WTC11 (cell line): ENCODE data around the gene BACE2. TPM values are rescaled to one million over a fixed set of nuclear protein-coding genes. Genes with fewer than 3 reads are reported as not detected.
"Not testable (repeated sequence)": the region's sequence is repeated elsewhere in the genome, so short reads cannot be mapped to it uniquely, and the experiment has no call there.

Source experiments
- ATAC-seq: fragments of 200-7000 bp; cut with Tn5 transposase; 2 replicates; pipeline ENCODE4 v1.10.0; 2021; ENCODE audit warnings: mild to moderate bottlenecking, moderate library complexity
- CTCF ChIA-PET: fragments of 300-600 bp; sonication (Branson Sonifier 250); formaldehyde crosslinking; loops from one replicate; lab custom pipeline; 2021; ENCODE audit warnings: antibody characterized with exemption; lab: Charles Lee
- POLR2A ChIA-PET: fragments of 350-600 bp; sonication (Branson Sonifier 250); formaldehyde crosslinking; loops from one replicate; lab custom pipeline; 2021; ENCODE audit warnings: antibody characterized with exemption; lab: Charles Lee
- DNase-seq: peaks from one replicate; pipeline ENCODE4 v3.0.0; 2021; ENCODE audit warnings: low spot score
- H3K27ac Mint-ChIP-seq: 2 replicates; pipeline ENCODE4 v1.8.0; 2021; ENCODE audit warnings: mixed read lengths
- H3K27me3 Mint-ChIP-seq: 2 replicates; pipeline ENCODE4 v1.8.0; 2021; ENCODE audit warnings: low read depth, mild to moderate bottlenecking, moderate library complexity, mixed read lengths
- H3K36me3 Mint-ChIP-seq: 2 replicates; pipeline ENCODE4 v1.8.0; 2021; ENCODE audit warnings: mixed read lengths
- H3K4me1 Mint-ChIP-seq: 2 replicates; pipeline ENCODE4 v1.8.0; 2022; ENCODE audit warnings: mixed read lengths
- H3K4me3 Mint-ChIP-seq: 2 replicates; pipeline ENCODE4 v1.8.0; 2021; ENCODE audit warnings: mild to moderate bottlenecking, moderate library complexity, mixed read lengths
- H3K9me3 Mint-ChIP-seq: 2 replicates; pipeline ENCODE4 v1.8.0; 2021; ENCODE audit warnings: mixed read lengths
- ARID4B ChIP-seq: sonication (generic); formaldehyde crosslinking; IDR thresholded peaks from 2 replicates; pipeline ENCODE4 v1.8.0; 2023; ENCODE audit warnings: missing genetic modification reagents, mild to moderate bottlenecking, borderline replicate concordance
- ELF4 ChIP-seq: sonication (generic); formaldehyde crosslinking; IDR thresholded peaks from 2 replicates; pipeline ENCODE4 v1.8.1; 2022; ENCODE audit warnings: low read depth, mild to moderate bottlenecking, moderate library complexity, missing genetic modification reagents
- FOXP1 ChIP-seq: sonication (generic); formaldehyde crosslinking; IDR thresholded peaks from 2 replicates; pipeline ENCODE4 v1.8.0; 2022; ENCODE audit warnings: missing genetic modification reagents, mild to moderate bottlenecking, moderate library complexity, borderline replicate concordance
- GTF2I ChIP-seq: fragments of 250-450 bp; sonication (Bioruptor Pico); conservative IDR thresholded peaks from 2 replicates; pipeline ENCODE4 v1.4.0; 2021; ENCODE audit warnings: mild to moderate bottlenecking
- JUN ChIP-seq: sonication (generic); formaldehyde crosslinking; IDR thresholded peaks from 2 replicates; pipeline ENCODE4 v1.8.0; 2023; ENCODE audit warnings: mild to moderate bottlenecking, missing genetic modification reagents
- TEAD4 ChIP-seq: sonication (generic); formaldehyde crosslinking; IDR thresholded peaks from 2 replicates; pipeline ENCODE4 v1.8.0; 2022; ENCODE audit warnings: mild to moderate bottlenecking, missing genetic modification reagents
- USF2 ChIP-seq: sonication (generic); formaldehyde crosslinking; IDR thresholded peaks from 2 replicates; pipeline ENCODE4 v1.8.1; 2023; ENCODE audit warnings: mild to moderate bottlenecking, missing genetic modification reagents, moderate library complexity
- ZBTB21 ChIP-seq: sonication (generic); formaldehyde crosslinking; IDR thresholded peaks from 2 replicates; pipeline ENCODE4 v1.8.1; 2023; ENCODE audit warnings: mild to moderate bottlenecking, missing genetic modification reagents, borderline replicate concordance
- ZNF219 ChIP-seq: sonication (generic); formaldehyde crosslinking; IDR thresholded peaks from 2 replicates; pipeline ENCODE4 v1.8.0; 2023; ENCODE audit warnings: missing genetic modification reagents, mild to moderate bottlenecking, borderline replicate concordance
- ZNF512 ChIP-seq: sonication (generic); formaldehyde crosslinking; IDR thresholded peaks from 2 replicates; pipeline ENCODE4 v1.8.1; 2022; ENCODE audit warnings: missing genetic modification reagents, borderline replicate concordance
- total RNA-seq: library from RNA; stranded (reverse); gene quantifications from 3 replicates; pipeline ENCODE4 v1.2.3, GENCODE V29; 2021
- TF ChIP-seq, protein P1 (sequence below): fragments of 250-450 bp; sonication (Bioruptor Pico); IDR thresholded peaks from 2 replicates; pipeline ENCODE4 v1.9.0; 2021; ENCODE audit warnings: mild to moderate bottlenecking, borderline replicate concordance
- TF ChIP-seq, protein P2 (sequence below): sonication (generic); formaldehyde crosslinking; IDR thresholded peaks from 2 replicates; pipeline ENCODE4 v1.8.1; 2023; ENCODE audit warnings: mild to moderate bottlenecking, missing genetic modification reagents, moderate library complexity
- TF ChIP-seq, protein P3 (sequence below): sonication (generic); formaldehyde crosslinking; IDR thresholded peaks from 2 replicates; pipeline ENCODE4 v1.8.1; 2022; ENCODE audit warnings: mild to moderate bottlenecking, missing genetic modification reagents, moderate library complexity, borderline replicate concordance

Gene BACE2
- total RNA-seq, 1 experiment from 2014 or later = 9.8 TPM

DNA sequence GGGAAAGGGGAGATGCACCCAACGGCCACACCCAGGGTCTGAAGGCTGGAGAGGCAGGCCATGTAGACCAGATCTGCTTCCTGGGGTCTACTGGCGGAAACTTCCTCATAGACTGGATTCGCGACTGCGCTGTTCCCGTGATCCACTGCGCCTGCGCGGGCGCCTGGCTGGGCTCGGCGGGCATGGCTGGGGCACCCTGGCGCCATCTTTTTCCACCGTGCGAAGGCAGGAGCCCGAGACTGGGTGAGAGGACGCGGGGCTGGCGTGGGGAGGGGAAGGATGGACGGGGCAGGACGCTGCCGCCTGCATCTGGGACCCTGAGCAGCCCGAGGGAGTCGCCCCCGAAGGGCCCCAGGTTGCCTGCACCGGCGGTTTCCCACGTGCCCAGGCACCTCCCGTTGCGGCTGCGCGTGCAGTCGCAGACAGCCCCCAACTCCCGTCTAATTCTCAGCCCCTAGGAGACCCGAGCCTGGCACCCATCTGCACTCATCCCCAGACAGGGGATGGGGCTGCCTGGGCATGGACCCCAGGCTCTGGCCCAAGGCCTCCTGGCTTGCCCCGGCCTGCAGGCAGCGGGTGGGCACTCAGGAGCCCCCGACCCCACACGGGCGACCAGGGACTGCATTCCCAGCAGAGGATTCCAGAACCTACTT is 136.2 kb downstream of the BACE2 start (continued):
- TF ChIP-seq, protein P1, sequence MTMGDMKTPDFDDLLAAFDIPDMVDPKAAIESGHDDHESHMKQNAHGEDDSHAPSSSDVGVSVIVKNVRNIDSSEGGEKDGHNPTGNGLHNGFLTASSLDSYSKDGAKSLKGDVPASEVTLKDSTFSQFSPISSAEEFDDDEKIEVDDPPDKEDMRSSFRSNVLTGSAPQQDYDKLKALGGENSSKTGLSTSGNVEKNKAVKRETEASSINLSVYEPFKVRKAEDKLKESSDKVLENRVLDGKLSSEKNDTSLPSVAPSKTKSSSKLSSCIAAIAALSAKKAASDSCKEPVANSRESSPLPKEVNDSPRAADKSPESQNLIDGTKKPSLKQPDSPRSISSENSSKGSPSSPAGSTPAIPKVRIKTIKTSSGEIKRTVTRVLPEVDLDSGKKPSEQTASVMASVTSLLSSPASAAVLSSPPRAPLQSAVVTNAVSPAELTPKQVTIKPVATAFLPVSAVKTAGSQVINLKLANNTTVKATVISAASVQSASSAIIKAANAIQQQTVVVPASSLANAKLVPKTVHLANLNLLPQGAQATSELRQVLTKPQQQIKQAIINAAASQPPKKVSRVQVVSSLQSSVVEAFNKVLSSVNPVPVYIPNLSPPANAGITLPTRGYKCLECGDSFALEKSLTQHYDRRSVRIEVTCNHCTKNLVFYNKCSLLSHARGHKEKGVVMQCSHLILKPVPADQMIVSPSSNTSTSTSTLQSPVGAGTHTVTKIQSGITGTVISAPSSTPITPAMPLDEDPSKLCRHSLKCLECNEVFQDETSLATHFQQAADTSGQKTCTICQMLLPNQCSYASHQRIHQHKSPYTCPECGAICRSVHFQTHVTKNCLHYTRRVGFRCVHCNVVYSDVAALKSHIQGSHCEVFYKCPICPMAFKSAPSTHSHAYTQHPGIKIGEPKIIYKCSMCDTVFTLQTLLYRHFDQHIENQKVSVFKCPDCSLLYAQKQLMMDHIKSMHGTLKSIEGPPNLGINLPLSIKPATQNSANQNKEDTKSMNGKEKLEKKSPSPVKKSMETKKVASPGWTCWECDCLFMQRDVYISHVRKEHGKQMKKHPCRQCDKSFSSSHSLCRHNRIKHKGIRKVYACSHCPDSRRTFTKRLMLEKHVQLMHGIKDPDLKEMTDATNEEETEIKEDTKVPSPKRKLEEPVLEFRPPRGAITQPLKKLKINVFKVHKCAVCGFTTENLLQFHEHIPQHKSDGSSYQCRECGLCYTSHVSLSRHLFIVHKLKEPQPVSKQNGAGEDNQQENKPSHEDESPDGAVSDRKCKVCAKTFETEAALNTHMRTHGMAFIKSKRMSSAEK (CRISPR knock-in tag) = no peak
- TF ChIP-seq USF2 (CRISPR knock-in tag) = no peak

GRCh38 chr21:41307219-41307618 is 139.3 kb downstream of the BACE2 start:
- TF ChIP-seq, protein P2, sequence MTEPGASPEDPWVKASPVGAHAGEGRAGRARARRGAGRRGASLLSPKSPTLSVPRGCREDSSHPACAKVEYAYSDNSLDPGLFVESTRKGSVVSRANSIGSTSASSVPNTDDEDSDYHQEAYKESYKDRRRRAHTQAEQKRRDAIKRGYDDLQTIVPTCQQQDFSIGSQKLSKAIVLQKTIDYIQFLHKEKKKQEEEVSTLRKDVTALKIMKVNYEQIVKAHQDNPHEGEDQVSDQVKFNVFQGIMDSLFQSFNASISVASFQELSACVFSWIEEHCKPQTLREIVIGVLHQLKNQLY = no peak
- TF ChIP-seq FOXP1 (CRISPR knock-in tag) (no peak), ARID4B (no peak), GTF2I (CRISPR knock-in tag) (no peak), ELF4 (no peak), ZNF219 (CRISPR knock-in tag) (no peak), ZNF512 (no peak), ZBTB21 (CRISPR knock-in tag) (no peak), TEAD4 (CRISPR knock-in tag) (no peak), JUN (CRISPR knock-in tag) (no peak)
- TF ChIP-seq, protein P3, sequence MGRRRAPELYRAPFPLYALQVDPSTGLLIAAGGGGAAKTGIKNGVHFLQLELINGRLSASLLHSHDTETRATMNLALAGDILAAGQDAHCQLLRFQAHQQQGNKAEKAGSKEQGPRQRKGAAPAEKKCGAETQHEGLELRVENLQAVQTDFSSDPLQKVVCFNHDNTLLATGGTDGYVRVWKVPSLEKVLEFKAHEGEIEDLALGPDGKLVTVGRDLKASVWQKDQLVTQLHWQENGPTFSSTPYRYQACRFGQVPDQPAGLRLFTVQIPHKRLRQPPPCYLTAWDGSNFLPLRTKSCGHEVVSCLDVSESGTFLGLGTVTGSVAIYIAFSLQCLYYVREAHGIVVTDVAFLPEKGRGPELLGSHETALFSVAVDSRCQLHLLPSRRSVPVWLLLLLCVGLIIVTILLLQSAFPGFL = no peak
- DNase-seq (no peak), ATAC-seq (no peak)
- H3K27ac Mint-ChIP-seq = no peak overlapping the region
- H3K36me3 Mint-ChIP-seq = peaks cover 13% of the 10 kb centered on the region
- no peak overlapping the region for H3K4me3 Mint-ChIP-seq
- H3K27me3 Mint-ChIP-seq = no peaks in the 10 kb centered on the region; the same call in none of the 2 replicates
- peaks cover 18% of the 10 kb centered on the region for H3K9me3 Mint-ChIP-seq
- H3K4me1 Mint-ChIP-seq = peaks cover 8% of the 10 kb centered on the region
- ChIA-PET CTCF (interaction anchor here (0.9 to 1.1 kb wide), 2 partner anchors 24 to 62 kb away, joined by 3 to 4 read pairs; no protein-coding TSS in a partner anchor), POLR2A (no interaction called here)

- DNase-seq, ATAC-seq, H3K4me3 Mint-ChIP-seq, CTCF ChIA-PET, H3K27ac Mint-ChIP-seq, H3K9me3 Mint-ChIP-seq, H3K4me1 Mint-ChIP-seq, H3K36me3 Mint-ChIP-seq, POLR2A ChIA-PET: not testable (repeated sequence)
- peaks cover 24% of the 10 kb centered on the region for H3K27me3 Mint-ChIP-seq
Measured at GRCh38 chr21:41313285-41314164, 145.6 kb downstream of the BACE2 start.
